Measurements from ENCODE around the gene XPNPEP2.

Gene XPNPEP2

GRCh38 chrX:129780441-129781105 is 41.8 kb downstream of the XPNPEP2 start:
- no peak for FAIRE-seq

- FAIRE-seq, result no peak
Observed at GRCh38 chrX:129781134-129781672, 42.4 kb downstream of the XPNPEP2 start.

GRCh38 chrX:129781680-129782495 is 43.1 kb downstream of the XPNPEP2 start:
- FAIRE-seq, result no peak

GRCh38 chrX:129782706-129783105 is 43.9 kb downstream of the XPNPEP2 start:
- no peak for FAIRE-seq

GRCh38 chrX:129783291-129783713 is 44.5 kb downstream of the XPNPEP2 start:
- no peak for FAIRE-seq

GRCh38 chrX:129784371-129784770 is 45.6 kb downstream of the XPNPEP2 start:
- no peak for FAIRE-seq

GRCh38 chrX:129785160-129785947 is 46.6 kb downstream of the XPNPEP2 start:
- FAIRE-seq, result no peak

- no peak for FAIRE-seq
Observed at GRCh38 chrX:129786210-129786651, 47.5 kb downstream of the XPNPEP2 start.

GRCh38 chrX:129787336-129788055 is 48.7 kb downstream of the XPNPEP2 start:
- FAIRE-seq, result no peak

- FAIRE-seq, result no peak
Observed at GRCh38 chrX:129788527-129788926, 49.7 kb downstream of the XPNPEP2 start.

GRCh38 chrX:129790146-129790545 is 51.4 kb downstream of the XPNPEP2 start:
- FAIRE-seq, result no peak

GRCh38 chrX:129790808-129791207 is 52.0 kb downstream of the XPNPEP2 start:
- FAIRE-seq, result no peak

GRCh38 chrX:129791336-129791735 is 52.6 kb downstream of the XPNPEP2 start:
- no peak for FAIRE-seq

- FAIRE-seq, result no peak
Observed at GRCh38 chrX:129791961-129792570, 53.3 kb downstream of the XPNPEP2 start.

GRCh38 chrX:129792586-129793291 is 54.0 kb downstream of the XPNPEP2 start:
- FAIRE-seq, result no peak

- no peak for FAIRE-seq
Observed at GRCh38 chrX:129793604-129794191, 54.9 kb downstream of the XPNPEP2 start.

GRCh38 chrX:129795584-129795983 is 56.8 kb downstream of the XPNPEP2 start:
- no peak for FAIRE-seq

GRCh38 chrX:129797251-129797906 is 58.6 kb downstream of the XPNPEP2 start:
- no peak for FAIRE-seq

GRCh38 chrX:129798456-129798855 is 59.7 kb downstream of the XPNPEP2 start:
- no peak for FAIRE-seq

GRCh38 chrX:129798888-129799287 is 60.1 kb downstream of the XPNPEP2 start:
- no peak for FAIRE-seq

All from TTC549 (cell line).